HCT116 (cell line): Measurements from ENCODE around the gene CYSLTR2.

ENCODE experiments used
- ATF3 ChIP-seq: IDR thresholded peaks from 2 replicates; pipeline ENCODE4 v1.6.1; 2012
- CTCF ChIP-seq, 3 experiments: fragments of 200-600 bp in 1 of 3; sonication (generic) in 1 of 3; IDR thresholded peaks in 2 of 3; conservative IDR thresholded peaks in 1 of 3; 2 replicates each; pipeline ENCODE4 v1.5.1; 2012 to 2017; ENCODE audit warnings: low read depth in 2 of 3, low read length in 2 of 3, antibody characterized with exemption in 1 of 3, borderline replicate concordance in 1 of 3, control low read depth in 1 of 3, mild to moderate bottlenecking in 1 of 3, mixed read lengths in 1 of 3, mixed run types in 1 of 3, moderate library complexity in 1 of 3; ENCODE audit not compliant: insufficient read depth in 1 of 3
- ELF1 ChIP-seq: IDR thresholded peaks from 2 replicates; pipeline ENCODE4 v1.6.1; 2012; ENCODE audit warnings: low read depth, borderline replicate concordance
- EZH2 ChIP-seq: fragments of 200-600 bp; sonication (generic); IDR thresholded peaks from 2 replicates; pipeline ENCODE4 v1.6.1; 2017; ENCODE audit warnings: antibody characterized with exemption, mixed run types
- EZH2phosphoT487 ChIP-seq: fragments of 200-600 bp; IDR thresholded peaks from 2 replicates; pipeline ENCODE4 v1.6.1; 2018; ENCODE audit warnings: antibody characterized with exemption, borderline replicate concordance
- FOSL1 ChIP-seq: IDR thresholded peaks from 2 replicates; pipeline ENCODE4 v1.6.1; 2012; ENCODE audit warnings: low read depth
- JUND ChIP-seq: IDR thresholded peaks from 2 replicates; pipeline ENCODE4 v1.6.1; 2012
- POLR2AphosphoS5 ChIP-seq: IDR thresholded peaks from 2 replicates; pipeline ENCODE4 v1.6.1; 2011; ENCODE audit warnings: mild to moderate bottlenecking, low read depth, low read length, moderate library complexity
- REST ChIP-seq: IDR thresholded peaks from 2 replicates; pipeline ENCODE4 v1.6.1; 2012; ENCODE audit warnings: low read depth
- ZNF274 ChIP-seq: fragments of 200-500 bp; sonication (Bioruptor generic); IDR thresholded peaks from 2 replicates; pipeline ENCODE4 v1.6.1; 2014; ENCODE audit warnings: mild to moderate bottlenecking, low read depth, low read length, inconsistent platforms

DNA sequence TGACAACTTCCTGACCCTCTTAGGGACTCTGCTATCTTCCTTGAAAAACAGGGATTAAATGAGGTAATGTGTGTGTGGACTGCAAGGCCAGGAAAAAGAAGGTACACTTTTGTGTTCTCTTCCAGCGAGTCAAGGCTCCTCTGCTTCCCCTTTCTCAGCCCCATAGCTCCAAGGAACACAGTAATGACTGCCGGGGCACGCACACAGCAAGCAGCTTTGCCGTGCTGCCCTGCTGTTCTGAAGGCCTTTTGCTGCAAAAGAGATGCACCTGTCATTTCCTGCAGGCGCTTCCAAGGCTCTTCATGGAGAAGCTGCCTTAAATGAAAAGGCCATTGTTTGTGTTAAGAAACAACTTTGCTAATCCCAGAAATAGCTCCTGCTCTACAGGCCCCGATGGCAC lies 84.6 kb downstream of the CYSLTR2 start:
- TF ChIP-seq CTCF (IDR thresholded peaks at IDR 0.05 in 2 of 3, conservative IDR thresholded peaks at IDR 0.05 in 1 of 3; ENCODE audit: borderline replicate concordance in 1 of 3, insufficient read depth in 1 of 3, low read depth in 2 of 3, low read length in 2 of 3) (no peak), JUND (no peak), EZH2 (no peak), FOSL1 (no peak), REST (no peak), POLR2AphosphoS5 (no peak), ZNF274 (no peak), EZH2phosphoT487 (no peak), ATF3 (no peak), ELF1 (no peak)
